Upper lobe of left lung (tissue), 4 donors: ENCODE results near the gene DDIT4.

Experiments used
- POLR2AphosphoS5 ChIP-seq, 2 donors: sonication (generic); formaldehyde crosslinking; IDR thresholded peaks; one replicate each; pipeline ENCODE4 v1.5.1; 2017; ENCODE audit warnings: antibody characterized with exemption in 2 of 2
- TF ChIP-seq, protein P1 (sequence below), 6 experiments: fragments of 450-650 bp in 4 of 6; fragments of 200-600 bp in 2 of 6; sonication (generic) in 2 of 6; IDR thresholded peaks; one replicate each; pipeline ENCODE4 v1.5.1; 2016 to 2019; ENCODE audit warnings: antibody characterized with exemption in 6 of 6

- TF ChIP-seq, protein P1, sequence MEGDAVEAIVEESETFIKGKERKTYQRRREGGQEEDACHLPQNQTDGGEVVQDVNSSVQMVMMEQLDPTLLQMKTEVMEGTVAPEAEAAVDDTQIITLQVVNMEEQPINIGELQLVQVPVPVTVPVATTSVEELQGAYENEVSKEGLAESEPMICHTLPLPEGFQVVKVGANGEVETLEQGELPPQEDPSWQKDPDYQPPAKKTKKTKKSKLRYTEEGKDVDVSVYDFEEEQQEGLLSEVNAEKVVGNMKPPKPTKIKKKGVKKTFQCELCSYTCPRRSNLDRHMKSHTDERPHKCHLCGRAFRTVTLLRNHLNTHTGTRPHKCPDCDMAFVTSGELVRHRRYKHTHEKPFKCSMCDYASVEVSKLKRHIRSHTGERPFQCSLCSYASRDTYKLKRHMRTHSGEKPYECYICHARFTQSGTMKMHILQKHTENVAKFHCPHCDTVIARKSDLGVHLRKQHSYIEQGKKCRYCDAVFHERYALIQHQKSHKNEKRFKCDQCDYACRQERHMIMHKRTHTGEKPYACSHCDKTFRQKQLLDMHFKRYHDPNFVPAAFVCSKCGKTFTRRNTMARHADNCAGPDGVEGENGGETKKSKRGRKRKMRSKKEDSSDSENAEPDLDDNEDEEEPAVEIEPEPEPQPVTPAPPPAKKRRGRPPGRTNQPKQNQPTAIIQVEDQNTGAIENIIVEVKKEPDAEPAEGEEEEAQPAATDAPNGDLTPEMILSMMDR (IDR thresholded peaks at IDR 0.05): no peak
- no peak for TF ChIP-seq POLR2AphosphoS5 (IDR thresholded peaks at IDR 0.05)
Measured at GRCh38 chr10:72235544-72236279, 38.0 kb upstream of the DDIT4 start.
